Astrocyte (in vitro differentiated cells and primary cell): Measurements from ENCODE around the gene GPR137. TPM values are rescaled to one million over a fixed set of nuclear protein-coding genes. Genes with fewer than 3 reads are reported as not detected.

ENCODE experiments used
- DNase-seq: peaks from one replicate; pipeline ENCODE4 v3.0.0-alpha.2; 2010; ENCODE audit warnings: low read depth
- FAIRE-seq: peaks from 2 replicates; lab custom pipeline; 2011; peaks lifted over from hg19 to GRCh38; lab: Jason Lieb, UNC
- H2AFZ ChIP-seq: 2 replicates; pipeline ENCODE4 v1.6.0; 2012; ENCODE audit warnings: low read depth, low read length, inconsistent platforms
- H3K27ac ChIP-seq: 2 replicates; pipeline ENCODE4 v1.5.1; 2011; ENCODE audit warnings: low read depth, low read length, inconsistent platforms
- H3K27me3 ChIP-seq: 2 replicates; pipeline ENCODE4 v1.6.0; 2011; ENCODE audit warnings: low read length, inconsistent platforms; ENCODE audit not compliant: insufficient read depth
- H3K36me3 ChIP-seq: 2 replicates; pipeline ENCODE4 v1.5.1; 2011; ENCODE audit warnings: low read length, inconsistent platforms; ENCODE audit not compliant: insufficient read depth
- H3K4me1 ChIP-seq: 2 replicates; pipeline ENCODE4 v1.5.1; 2011; ENCODE audit warnings: low read length, inconsistent platforms; ENCODE audit not compliant: insufficient read depth
- H3K4me2 ChIP-seq: 2 replicates; pipeline ENCODE4 v1.6.0; 2012; ENCODE audit warnings: low read length, inconsistent platforms
- H3K4me3 ChIP-seq: 2 replicates; pipeline ENCODE4 v1.5.1; 2011; ENCODE audit warnings: low read depth, mild to moderate bottlenecking, low read length, inconsistent platforms; ENCODE audit not compliant: insufficient read depth
- H3K79me2 ChIP-seq: 2 replicates; pipeline ENCODE4 v1.6.0; 2012; ENCODE audit warnings: mild to moderate bottlenecking, low read length, inconsistent platforms; ENCODE audit not compliant: insufficient read depth
- H3K9ac ChIP-seq: 2 replicates; pipeline ENCODE4 v1.6.0; 2012; ENCODE audit warnings: mild to moderate bottlenecking, low read length, inconsistent platforms
- H3K9me3 ChIP-seq: 2 replicates; pipeline ENCODE4 v1.5.1; 2012; ENCODE audit warnings: low read depth, mild to moderate bottlenecking, low read length, inconsistent platforms; ENCODE audit not compliant: insufficient read depth
- H4K20me1 ChIP-seq: 2 replicates; pipeline ENCODE4 v1.6.0; 2012; ENCODE audit warnings: low read length, inconsistent platforms; ENCODE audit not compliant: insufficient read depth
- H3K27ac Mint-ChIP-seq: one replicate; pipeline ENCODE4 v1.8.0; 2021; ENCODE audit warnings: mild to moderate bottlenecking, mixed read lengths; ENCODE audit not compliant: unreplicated experiment
- H3K27me3 Mint-ChIP-seq: one replicate; pipeline ENCODE4 v1.8.0; 2021; ENCODE audit warnings: low read depth, mixed read lengths; ENCODE audit not compliant: unreplicated experiment
- H3K36me3 Mint-ChIP-seq: one replicate; pipeline ENCODE4 v1.8.0; 2021; ENCODE audit warnings: low read depth, mixed read lengths; ENCODE audit not compliant: unreplicated experiment
- H3K4me1 Mint-ChIP-seq: one replicate; pipeline ENCODE4 v1.8.0; 2021; ENCODE audit warnings: low read depth, mixed read lengths; ENCODE audit not compliant: unreplicated experiment
- H3K4me3 Mint-ChIP-seq: one replicate; pipeline ENCODE4 v1.8.0; 2021; ENCODE audit warnings: mild to moderate bottlenecking, moderate library complexity, mixed read lengths; ENCODE audit not compliant: unreplicated experiment
- H3K9me3 Mint-ChIP-seq: one replicate; pipeline ENCODE4 v1.8.0; 2021; ENCODE audit warnings: mild to moderate bottlenecking, mixed read lengths; ENCODE audit not compliant: unreplicated experiment
- EZH2 ChIP-seq: IDR thresholded peaks from 2 replicates; pipeline ENCODE4 v1.6.1; 2012; ENCODE audit warnings: mild to moderate bottlenecking, low read length, inconsistent platforms; ENCODE audit not compliant: insufficient read depth
- total RNA-seq: library from RNA; stranded (reverse); gene quantifications from 2 replicates; pipeline ENCODE4 v1.2.1, GENCODE V29; 2021
- TF ChIP-seq, protein P1 (sequence below): IDR thresholded peaks from 2 replicates; pipeline ENCODE4 v1.5.1; 2011; ENCODE audit warnings: low read depth, mild to moderate bottlenecking, inconsistent platforms, low read length, moderate library complexity; ENCODE audit not compliant: insufficient read depth

The GPR137 gene
- total RNA-seq, 1 donor from 2014 or later: 46.8 TPM

DNA sequence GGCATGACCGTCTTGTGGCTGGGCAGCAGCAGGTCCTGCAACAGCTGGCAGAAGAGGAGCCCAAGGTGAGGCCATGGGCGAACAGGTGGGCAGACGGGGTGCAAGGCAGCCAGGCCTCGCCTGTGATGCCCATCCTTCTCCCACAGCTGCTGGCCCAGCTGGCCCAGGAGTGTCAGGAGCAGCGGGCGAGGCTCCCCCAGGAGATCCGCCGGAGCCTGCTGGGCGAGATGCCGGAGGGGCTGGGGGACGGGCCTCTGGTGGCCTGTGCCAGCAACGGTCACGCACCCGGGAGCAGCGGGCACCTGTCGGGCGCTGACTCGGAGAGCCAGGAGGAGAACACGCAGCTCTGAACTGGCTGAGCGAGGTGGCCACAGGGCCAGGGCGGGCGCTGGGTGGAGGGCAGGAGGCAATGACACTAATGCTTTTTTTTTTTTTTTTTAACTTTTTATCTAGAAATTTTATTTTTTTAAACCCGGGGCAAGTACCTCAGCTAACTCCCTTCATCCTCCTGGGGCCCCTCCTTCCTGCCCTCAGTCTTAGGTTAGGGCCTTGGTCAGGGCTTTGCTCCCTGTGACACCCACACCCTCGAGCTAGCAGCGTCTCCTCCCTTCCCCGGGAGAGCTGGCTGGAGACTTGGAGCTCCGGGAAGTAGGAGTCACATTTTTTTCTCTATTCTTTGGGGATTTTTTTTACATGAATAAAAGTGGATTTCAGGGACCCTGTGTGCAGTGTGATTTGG is 18.3 kb upstream of the GPR137 start:
- H3K4me1 ChIP-seq: peaks cover 44% of the 10 kb centered on the region
- Mint-ChIP-seq H3K36me3 (peaks cover 5% of the 10 kb centered on the region), H3K9me3 (no peaks in the 10 kb centered on the region), H3K4me3 (no peak overlapping the region), H3K4me1 (peaks cover 23% of the 10 kb centered on the region), H3K27ac (peak overlapping the region; percentile 86), H3K27me3 (no peaks in the 10 kb centered on the region)
- no peaks in the 10 kb centered on the region for H3K9me3 ChIP-seq
- no peak overlapping the region for H3K4me3 ChIP-seq
- H3K36me3 ChIP-seq: peaks cover 11% of the 10 kb centered on the region
- H3K4me2 ChIP-seq: no peak overlapping the region
- TF ChIP-seq, protein P1, sequence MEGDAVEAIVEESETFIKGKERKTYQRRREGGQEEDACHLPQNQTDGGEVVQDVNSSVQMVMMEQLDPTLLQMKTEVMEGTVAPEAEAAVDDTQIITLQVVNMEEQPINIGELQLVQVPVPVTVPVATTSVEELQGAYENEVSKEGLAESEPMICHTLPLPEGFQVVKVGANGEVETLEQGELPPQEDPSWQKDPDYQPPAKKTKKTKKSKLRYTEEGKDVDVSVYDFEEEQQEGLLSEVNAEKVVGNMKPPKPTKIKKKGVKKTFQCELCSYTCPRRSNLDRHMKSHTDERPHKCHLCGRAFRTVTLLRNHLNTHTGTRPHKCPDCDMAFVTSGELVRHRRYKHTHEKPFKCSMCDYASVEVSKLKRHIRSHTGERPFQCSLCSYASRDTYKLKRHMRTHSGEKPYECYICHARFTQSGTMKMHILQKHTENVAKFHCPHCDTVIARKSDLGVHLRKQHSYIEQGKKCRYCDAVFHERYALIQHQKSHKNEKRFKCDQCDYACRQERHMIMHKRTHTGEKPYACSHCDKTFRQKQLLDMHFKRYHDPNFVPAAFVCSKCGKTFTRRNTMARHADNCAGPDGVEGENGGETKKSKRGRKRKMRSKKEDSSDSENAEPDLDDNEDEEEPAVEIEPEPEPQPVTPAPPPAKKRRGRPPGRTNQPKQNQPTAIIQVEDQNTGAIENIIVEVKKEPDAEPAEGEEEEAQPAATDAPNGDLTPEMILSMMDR: no peak
- no peak for TF ChIP-seq EZH2
- no peaks in the 10 kb centered on the region for H3K27me3 ChIP-seq
- peaks cover 22% of the 10 kb centered on the region for H4K20me1 ChIP-seq
- no peak overlapping the region for H3K27ac ChIP-seq
- H3K79me2 ChIP-seq: peaks cover 3% of the 10 kb centered on the region
- no peak overlapping the region for H2AFZ ChIP-seq
- FAIRE-seq (no peak), DNase-seq (no peak)
- H3K9ac ChIP-seq: no peak overlapping the region

DNA sequence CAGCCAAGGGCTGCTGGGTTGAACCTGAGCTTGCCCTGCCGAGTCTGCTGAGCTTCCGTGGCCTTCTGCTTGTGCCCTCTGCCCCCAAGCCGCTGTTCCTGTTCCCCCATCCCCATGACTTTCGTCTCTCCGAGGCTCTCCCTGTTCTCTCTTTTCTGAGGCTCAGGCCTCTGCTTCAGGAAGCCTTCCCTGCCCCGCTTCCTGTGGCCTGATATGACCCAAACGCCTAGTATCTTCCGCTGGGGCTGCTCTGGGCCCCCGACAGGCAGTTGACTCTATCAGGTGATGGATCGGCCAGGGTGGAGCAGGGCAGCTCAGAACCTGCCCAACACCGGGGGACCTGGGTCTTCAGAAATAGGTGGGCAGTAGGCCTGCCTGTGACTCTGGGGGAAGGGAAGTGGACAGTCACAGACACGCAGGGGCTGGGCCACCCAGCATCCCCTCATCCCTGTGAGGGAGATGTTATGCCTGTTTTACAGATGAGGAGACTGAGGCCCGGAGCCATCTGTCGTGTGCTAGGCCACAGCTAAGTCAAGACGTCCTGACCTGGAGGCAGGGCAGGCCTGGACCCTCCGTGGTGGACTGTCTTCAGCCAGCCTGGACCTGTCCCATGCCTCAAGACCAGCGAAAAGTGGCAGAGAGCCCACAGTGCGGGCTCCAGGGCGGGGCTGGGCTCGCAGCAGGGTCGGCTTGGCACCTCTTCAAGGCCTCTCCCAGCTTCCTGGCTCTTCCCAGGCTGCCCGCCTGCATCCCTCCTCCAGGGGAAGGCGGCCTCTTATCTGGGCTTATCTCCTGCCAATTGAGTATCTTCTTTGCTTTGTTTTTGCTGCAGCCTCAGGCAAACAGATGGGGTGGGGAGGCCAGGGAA is 17.4 kb upstream of the GPR137 start:
- Histone ChIP-seq H4K20me1 (peaks cover 18% of the 10 kb centered on the region), H3K36me3 (peaks cover 8% of the 10 kb centered on the region), H2AFZ (no peak overlapping the region), H3K9me3 (no peaks in the 10 kb centered on the region), H3K4me1 (peaks cover 36% of the 10 kb centered on the region), H3K27me3 (no peaks in the 10 kb centered on the region), H3K9ac (peak overlapping the region; percentile 81), H3K27ac (peak overlapping the region; percentile 80), H3K4me3 (no peak overlapping the region), H3K79me2 (peaks cover 5% of the 10 kb centered on the region), H3K4me2 (peak overlapping the region; percentile 89)
- H3K4me1 Mint-ChIP-seq: peaks cover 17% of the 10 kb centered on the region
- peak overlapping the region; percentile 87 for H3K4me3 Mint-ChIP-seq
- DNase-seq (peak; percentile 46), FAIRE-seq (no peak)
- peaks cover 2% of the 10 kb centered on the region for H3K36me3 Mint-ChIP-seq
- H3K9me3 Mint-ChIP-seq: no peaks in the 10 kb centered on the region
- no peaks in the 10 kb centered on the region for H3K27me3 Mint-ChIP-seq
- H3K27ac Mint-ChIP-seq: peak overlapping the region; percentile 86
- TF ChIP-seq, protein P1: no peak
- no peak for TF ChIP-seq EZH2
